PC-9 (cell line): ENCODE measurements around the gene AMDHD2. TPM values are rescaled to one million over a fixed set of nuclear protein-coding genes. Genes with fewer than 3 reads are reported as not detected.

ENCODE experiments used
- BruUV-seq: library from RNA; stranded (reverse); fragments of 400-500 nt; replicated peaks from 2 replicates; lab custom pipeline; 2021; lab: Mats Ljungman, UMichigan
- CTCF ChIA-PET: fragments of 300-600 bp; sonication (Branson Sonifier 250); formaldehyde crosslinking; loops from one replicate; lab custom pipeline; 2022; ENCODE audit warnings: antibody characterized with exemption; lab: Charles Lee
- POLR2A ChIA-PET: fragments of 300-600 bp; sonication (Branson Sonifier 250); formaldehyde crosslinking; loops from one replicate; lab custom pipeline; 2022; ENCODE audit warnings: antibody characterized with exemption; ENCODE audit not compliant: unreplicated experiment; lab: Charles Lee
- DNase-seq, 2 experiments: peaks; one replicate each; pipeline versions ENCODE4 v3.0.0 to v3.0.0-alpha.2; 2015 to 2022; ENCODE audit warnings: mixed read lengths in 1 of 2
- H2AFZ ChIP-seq: fragments of 200-600 bp; sonication (generic); 2 replicates; pipeline ENCODE4 v1.8.1; 2017; ENCODE audit warnings: antibody characterized with exemption
- H3F3A ChIP-seq: fragments of 200-600 bp; sonication (generic); 2 replicates; pipeline ENCODE4 v1.8.1; 2017; ENCODE audit warnings: antibody characterized with exemption, mild to moderate bottlenecking, low read depth; ENCODE audit not compliant: insufficient read depth
- H3K27ac ChIP-seq: fragments of 200-600 bp; sonication (generic); 2 replicates; pipeline ENCODE4 v1.6.1; 2016; ENCODE audit warnings: mixed run types
- H3K27me3 ChIP-seq: fragments of 200-600 bp; sonication (generic); 2 replicates; pipeline ENCODE4 v1.6.1; 2016; ENCODE audit warnings: low read depth, mixed run types; ENCODE audit not compliant: insufficient read depth
- H3K36me3 ChIP-seq: fragments of 200-600 bp; sonication (generic); 2 replicates; pipeline ENCODE4 v1.6.1; 2016; ENCODE audit warnings: low read depth, mixed run types
- H3K4me1 ChIP-seq: fragments of 200-600 bp; sonication (generic); replicated peaks from 2 replicates; pipeline ENCODE4 v1.6.1; 2016; ENCODE audit warnings: mixed run types; ENCODE audit not compliant: insufficient read depth
- H3K4me2 ChIP-seq: fragments of 200-600 bp; sonication (generic); 2 replicates; pipeline ENCODE4 v1.6.1; 2017; ENCODE audit warnings: mixed run types
- H3K4me3 ChIP-seq: fragments of 200-600 bp; sonication (generic); 2 replicates; pipeline ENCODE4 v1.6.1; 2016; ENCODE audit warnings: mixed run types
- H3K79me2 ChIP-seq: fragments of 200-600 bp; sonication (generic); 2 replicates; pipeline ENCODE4 v1.6.1; 2017; ENCODE audit warnings: low read depth, mixed run types
- H3K9me2 ChIP-seq: fragments of 200-600 bp; sonication (generic); 2 replicates; pipeline ENCODE4 v1.8.1; 2017; ENCODE audit warnings: mild to moderate bottlenecking; ENCODE audit not compliant: insufficient read depth
- H3K9me3 ChIP-seq: fragments of 200-600 bp; sonication (generic); 2 replicates; pipeline ENCODE4 v1.8.1; 2016; ENCODE audit warnings: low read depth; ENCODE audit not compliant: insufficient read depth
- H4K20me1 ChIP-seq: fragments of 200-600 bp; sonication (generic); 2 replicates; pipeline ENCODE4 v1.8.1; 2017; ENCODE audit not compliant: insufficient read depth
- CTCF ChIP-seq: fragments of 200-600 bp; sonication (generic); conservative IDR thresholded peaks from 2 replicates; pipeline ENCODE4 v1.6.1; 2017; ENCODE audit warnings: mixed run types, antibody characterized with exemption, mild to moderate bottlenecking, moderate library complexity
- EZH2 ChIP-seq: fragments of 200-600 bp; sonication (generic); IDR thresholded peaks from 2 replicates; pipeline ENCODE4 v1.8.0; 2017; ENCODE audit warnings: antibody characterized with exemption, low read depth
- intact Hi-C: fragments of 100-400 bp; cut with micrococcal nuclease; formaldehyde crosslinking; loops from one replicate; pipeline ENCODE4 v1.10.0; 2022; ENCODE audit not compliant: unreplicated experiment
- total RNA-seq: library from RNA; stranded (reverse); gene quantifications from 2 replicates; pipeline ENCODE4 v1.2.3, GENCODE V29; 2021

Gene AMDHD2
- total RNA-seq, 1 experiment from 2014 or later: 47.9 TPM

- DNase-seq: no peak
- Histone ChIP-seq H3K9me2 (no peaks in the 10 kb centered on the region), H3K4me1 (0 out of 2 replicates have a peak, but pooled peaks cover 1% of the 10 kb centered on the region), H3K27me3 (no peaks in the 10 kb centered on the region), H3K9me3 (no peaks in the 10 kb centered on the region), H4K20me1 (peaks cover 9% of the 10 kb centered on the region; the same call in 1 of the 2 replicates), H3K79me2 (no peaks in the 10 kb centered on the region), H3K4me2 (no peak overlapping the region), H3F3A (peaks cover 6% of the 10 kb centered on the region), H3K36me3 (no peaks in the 10 kb centered on the region), H3K27ac (no peak overlapping the region), H2AFZ (no peak overlapping the region), H3K4me3 (no peak overlapping the region)
- CTCF ChIA-PET: no interaction called here
- TF ChIP-seq EZH2: no peak
- no peak for TF ChIP-seq CTCF
- intact Hi-C loops: no loop called here
- no TSS peak for BruUV-seq
- POLR2A ChIA-PET: interaction anchor here (0.5 kb wide), 1 partner anchor 36 kb away, joined by 8 read pairs; no protein-coding TSS in a partner anchor
These were observed 22.3 kb upstream of the AMDHD2 start for GRCh38 chr16:2497695-2498484.

DNA sequence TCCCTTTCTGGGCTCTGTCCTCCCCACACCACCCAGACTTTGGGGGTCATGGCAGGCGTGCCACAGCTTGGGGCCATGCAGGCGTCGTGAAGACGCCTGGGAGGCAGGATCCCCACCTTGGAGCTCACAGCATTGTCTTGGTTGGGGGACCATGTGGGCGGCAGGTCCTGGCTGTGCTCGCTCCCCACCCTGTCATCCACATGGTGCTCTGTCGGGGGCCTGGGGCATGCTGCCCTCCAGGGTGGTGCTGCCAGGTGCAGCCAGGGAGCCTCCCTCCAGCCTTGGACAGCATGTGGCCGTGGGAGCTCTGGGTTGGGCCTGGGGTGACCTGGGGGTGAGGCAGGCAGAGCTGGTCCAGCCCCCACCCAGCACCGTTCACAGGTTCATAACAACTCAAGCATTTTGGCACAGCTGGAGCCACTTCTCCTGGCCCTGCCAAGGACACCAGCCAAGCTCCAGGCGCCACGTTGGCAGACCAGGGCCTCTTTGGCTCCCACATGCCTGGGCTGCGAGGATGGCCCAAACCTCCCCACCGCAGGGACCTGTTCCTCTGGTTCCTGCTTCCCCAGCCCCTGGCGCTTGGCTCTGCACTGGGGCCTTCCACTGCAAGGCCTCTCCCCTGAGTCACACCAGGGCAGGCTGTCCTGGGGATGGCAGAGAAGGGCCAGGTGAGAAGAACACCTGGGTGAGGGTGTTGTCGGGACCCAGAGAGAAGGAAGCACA, 21.5 kb upstream of the AMDHD2 start:
- CTCF ChIA-PET: no interaction called here

More for the DNA sequence above, 21.5 kb upstream of the AMDHD2 start:
- H3K4me1 ChIP-seq: 0 out of 2 replicates have a peak, but pooled peaks cover 5% of the 10 kb centered on the region
- H3K9me3 ChIP-seq: no peaks in the 10 kb centered on the region
- H3K4me3 ChIP-seq: no peak overlapping the region
- intact Hi-C loops: no loop called here
- H4K20me1 ChIP-seq: peaks cover 9% of the 10 kb centered on the region; the same call in 1 of the 2 replicates
- DNase-seq: peak; percentile 60 to 80
- H3K79me2 ChIP-seq: no peaks in the 10 kb centered on the region
- no peaks in the 10 kb centered on the region for H3K36me3 ChIP-seq
- H3F3A ChIP-seq: peaks cover 14% of the 10 kb centered on the region
- POLR2A ChIA-PET: interaction anchor here (0.5 to 0.6 kb wide), 2 partner anchors 20 to 35 kb away, joined by 4 to 8 read pairs; no protein-coding TSS in a partner anchor
- H3K9me2 ChIP-seq: no peaks in the 10 kb centered on the region
- H3K27me3 ChIP-seq: no peaks in the 10 kb centered on the region
- no peak overlapping the region for H2AFZ ChIP-seq
- no peak overlapping the region for H3K4me2 ChIP-seq
- BruUV-seq: no TSS peak
- H3K27ac ChIP-seq: no peak overlapping the region
- TF ChIP-seq CTCF: no peak
- TF ChIP-seq EZH2: no peak
